GM21360 (cell line): ENCODE results near the gene CCDC93.
"Not testable (repeated sequence)": the region's sequence is repeated elsewhere in the genome, so short reads cannot be mapped to it uniquely, and the experiment has no call there.

Experiments
- ATAC-seq: cut with Tn5 transposase; IDR thresholded peaks from one replicate; pipeline ENCODE4 v1.9.1; 2021; ENCODE audit warnings: mild to moderate bottlenecking, moderate library complexity; ENCODE audit not compliant: unreplicated experiment

Gene CCDC93

GRCh38 chr2:118045286-118045685 is 31.4 kb upstream of the CCDC93 start:
- no peak for ATAC-seq

- ATAC-seq, result no peak
Measured at GRCh38 chr2:118044854-118045253, 31.0 kb upstream of the CCDC93 start.

DNA sequence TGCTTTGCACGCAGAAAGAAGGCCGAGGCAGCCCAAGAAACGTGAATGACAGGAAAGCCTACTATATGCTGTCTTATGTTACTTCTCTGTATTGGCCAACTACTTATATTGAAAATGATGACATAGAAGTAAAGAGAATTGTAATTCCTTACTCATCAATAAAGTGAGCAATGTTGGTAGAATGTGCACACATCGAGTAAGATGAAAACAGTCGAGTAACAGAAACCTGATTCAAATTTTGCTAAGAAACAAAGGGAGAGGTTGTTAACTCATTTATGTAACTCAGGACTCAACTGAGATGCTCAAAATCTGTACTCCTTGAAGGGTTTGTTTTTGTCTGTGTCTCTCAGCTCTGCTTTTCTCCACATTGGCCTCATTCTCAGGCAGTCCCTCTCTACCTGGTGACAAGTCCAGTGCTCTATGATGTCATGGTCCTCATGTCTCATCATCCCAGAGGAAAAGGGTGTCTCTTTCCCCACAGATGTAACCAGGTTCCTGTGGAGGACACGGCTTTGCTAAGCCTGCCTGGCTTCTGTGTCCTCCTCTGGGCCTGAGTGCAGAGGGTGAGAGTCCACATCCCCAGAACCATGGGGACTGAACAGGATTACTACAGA is 30.3 kb upstream of the CCDC93 start:
- ATAC-seq, result no peak

DNA sequence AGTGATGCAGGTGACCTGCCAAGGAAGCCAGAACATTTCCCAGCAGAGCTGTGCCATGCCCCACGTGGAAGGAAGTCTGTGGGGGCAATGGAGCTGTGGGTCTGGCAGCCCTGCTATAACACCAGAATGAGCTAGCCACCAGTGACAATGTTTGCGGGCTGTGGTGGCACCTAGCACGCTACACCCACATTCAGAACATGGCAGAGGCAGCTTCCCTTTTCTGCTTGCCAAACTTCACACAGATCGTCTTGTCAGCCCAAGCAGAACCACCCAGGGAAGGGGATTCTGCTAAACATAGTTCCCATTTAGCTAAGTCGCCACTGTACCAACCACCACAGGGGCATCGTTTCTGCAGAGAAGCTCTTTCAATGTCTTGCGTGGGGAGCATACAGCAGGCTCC is 27.0 kb upstream of the CCDC93 start:
- ATAC-seq, result no peak

- ATAC-seq, result peak; percentile 90
Measured at GRCh38 chr2:118032169-118033013, 18.5 kb upstream of the CCDC93 start.

DNA sequence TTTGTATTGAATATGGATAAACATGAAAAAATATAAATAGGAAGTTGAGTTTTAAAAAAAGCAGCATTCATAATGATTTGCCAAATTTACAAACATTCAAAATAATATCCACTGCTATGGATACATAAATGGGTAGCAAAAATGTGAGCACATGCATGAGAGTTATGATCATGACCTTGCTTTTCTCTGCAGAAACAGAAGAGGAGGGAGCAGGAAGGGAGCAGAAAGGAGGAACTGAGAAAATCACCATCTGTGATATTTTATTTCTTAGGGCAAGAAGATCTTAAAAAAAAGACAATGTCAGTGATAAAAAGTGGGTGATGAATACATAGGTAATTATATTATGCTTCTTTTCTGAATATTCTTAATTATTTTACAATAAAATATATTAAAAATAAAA is 17.7 kb upstream of the CCDC93 start:
- no peak for ATAC-seq

DNA sequence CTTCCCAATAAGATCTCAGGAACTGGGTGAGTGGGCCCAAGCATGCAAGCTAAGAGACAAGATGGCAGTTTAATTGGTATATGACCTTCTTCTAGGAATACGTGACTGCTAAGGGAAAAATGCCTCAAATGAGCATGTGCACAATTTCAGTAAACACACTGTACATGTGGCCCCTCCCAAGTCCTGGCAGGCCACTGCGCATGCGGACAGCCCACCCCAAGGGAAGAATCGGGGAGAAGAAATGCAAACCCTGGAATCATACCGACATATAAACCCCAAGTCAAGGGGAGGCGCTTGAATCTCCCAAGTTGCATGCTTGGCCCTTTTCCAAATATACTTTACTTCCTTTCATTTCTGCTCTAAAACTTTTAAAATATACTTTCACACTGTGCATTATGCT is 15.2 kb upstream of the CCDC93 start:
- ATAC-seq, result no peak

DNA sequence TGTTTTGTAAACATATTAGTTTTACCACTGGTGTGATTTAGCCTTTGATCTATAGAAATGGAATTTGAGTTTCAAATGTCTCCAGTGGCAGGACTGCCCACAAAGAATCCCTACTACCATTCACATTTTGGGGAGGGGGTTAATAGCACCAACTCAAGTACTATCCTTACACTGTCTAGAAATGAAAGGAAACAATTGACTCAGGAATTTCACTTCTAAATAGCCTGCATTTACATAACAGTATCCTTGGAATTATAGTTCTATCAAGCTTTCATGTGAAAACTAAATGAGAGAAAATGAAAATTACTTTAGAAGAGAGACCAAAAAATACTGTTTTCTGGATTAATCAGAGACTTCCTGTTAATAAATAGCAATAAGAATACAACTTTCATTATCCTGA is 7.5 kb upstream of the CCDC93 start:
- no peak for ATAC-seq

- no peak for ATAC-seq
Measured at GRCh38 chr2:118019821-118020220, 6.0 kb upstream of the CCDC93 start.

DNA sequence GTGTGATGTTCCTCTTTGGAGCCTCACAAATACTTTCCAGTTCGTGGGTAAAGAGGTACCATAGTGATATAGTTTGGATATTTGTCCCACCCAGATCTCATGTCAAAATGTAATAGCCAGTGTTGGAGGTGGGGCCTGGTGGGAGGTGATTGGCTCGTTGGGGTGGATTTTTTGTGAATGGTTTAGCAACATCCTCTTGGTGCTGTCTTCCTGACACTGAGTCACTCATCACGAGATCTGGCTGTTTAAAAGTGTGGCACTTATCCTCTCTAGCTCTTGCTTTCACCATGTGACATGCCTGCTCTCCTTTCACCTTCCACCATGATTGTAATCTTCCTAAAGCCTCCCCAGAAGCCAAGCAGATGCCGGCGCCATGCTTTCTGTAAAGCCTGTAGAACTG is 3.0 kb upstream of the CCDC93 start:
- ATAC-seq, result no peak

DNA sequence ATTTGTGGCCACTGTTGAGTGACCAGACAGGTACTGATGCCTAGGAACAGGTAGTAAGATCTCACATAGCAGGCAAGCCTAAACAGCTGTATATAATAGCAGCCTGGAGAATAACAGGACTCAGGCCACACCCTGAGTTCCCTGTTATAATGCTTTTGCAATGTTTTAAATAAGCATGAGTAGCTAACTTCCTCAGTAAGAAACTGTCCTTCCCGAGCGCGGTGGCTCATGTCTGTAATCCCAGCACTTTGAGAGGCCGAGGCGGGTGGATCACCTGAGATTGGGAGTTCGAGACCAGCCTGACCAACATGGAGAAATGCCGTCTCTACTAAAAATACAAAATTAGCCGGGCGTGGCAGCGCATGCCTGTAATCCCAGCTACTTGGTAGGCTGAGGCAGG is 1.9 kb upstream of the CCDC93 start:
- not testable (repeated sequence) for ATAC-seq

GRCh38 chr2:118014492-118014824 is 588 bp upstream of the CCDC93 start:
- ATAC-seq, result no peak

- peak; percentile 39 for ATAC-seq
Measured at GRCh38 chr2:118013221-118013723, 598 bp downstream of the CCDC93 start.

GRCh38 chr2:118012778-118013177 is 1.1 kb downstream of the CCDC93 start:
- ATAC-seq, result no peak

- ATAC-seq, result no peak
Measured at GRCh38 chr2:118010473-118010872, 3.4 kb downstream of the CCDC93 start.

GRCh38 chr2:118006861-118007260 is 7.0 kb downstream of the CCDC93 start:
- no peak for ATAC-seq

DNA sequence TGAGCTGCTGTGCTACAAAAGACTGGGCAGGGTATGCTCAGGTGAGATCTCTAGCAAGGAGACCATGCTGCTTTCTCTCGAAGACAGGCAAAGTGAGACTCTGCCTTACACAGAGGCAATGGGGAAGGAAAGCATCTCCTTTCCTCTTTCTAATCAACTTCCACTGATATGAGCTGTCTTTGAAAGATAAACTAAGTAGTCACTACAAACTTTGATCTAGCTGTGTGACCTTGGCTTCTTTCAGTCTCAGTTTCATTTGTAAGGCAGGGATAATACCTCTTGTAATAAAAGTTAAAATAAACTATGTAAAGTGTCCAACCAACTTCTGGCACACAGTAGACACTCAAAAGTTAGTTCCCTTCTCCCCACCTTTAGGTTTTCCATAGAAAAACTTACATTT is 7.5 kb downstream of the CCDC93 start:
- no peak for ATAC-seq

- peak; percentile 98 for ATAC-seq
Measured at GRCh38 chr2:118003396-118003824, 10.5 kb downstream of the CCDC93 start.

DNA sequence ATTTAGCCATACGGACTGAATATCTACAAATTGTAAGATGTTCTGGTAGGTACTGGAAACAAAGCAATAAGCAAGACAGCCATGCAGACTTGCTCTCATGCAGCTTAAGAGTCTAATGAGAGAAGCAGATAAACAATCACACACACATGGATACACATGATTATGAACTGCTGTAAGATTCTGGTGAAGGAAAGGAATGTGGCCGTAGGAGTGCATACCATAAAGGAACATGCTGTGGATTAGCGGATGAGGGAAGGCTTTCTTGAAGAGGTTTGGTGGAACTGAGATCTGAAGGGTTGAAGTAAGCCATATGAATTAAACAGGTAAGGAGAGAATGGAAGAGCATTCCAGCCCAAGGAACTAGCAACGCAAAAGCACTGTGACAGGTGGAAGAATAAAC is 13.8 kb downstream of the CCDC93 start:
- no peak for ATAC-seq

DNA sequence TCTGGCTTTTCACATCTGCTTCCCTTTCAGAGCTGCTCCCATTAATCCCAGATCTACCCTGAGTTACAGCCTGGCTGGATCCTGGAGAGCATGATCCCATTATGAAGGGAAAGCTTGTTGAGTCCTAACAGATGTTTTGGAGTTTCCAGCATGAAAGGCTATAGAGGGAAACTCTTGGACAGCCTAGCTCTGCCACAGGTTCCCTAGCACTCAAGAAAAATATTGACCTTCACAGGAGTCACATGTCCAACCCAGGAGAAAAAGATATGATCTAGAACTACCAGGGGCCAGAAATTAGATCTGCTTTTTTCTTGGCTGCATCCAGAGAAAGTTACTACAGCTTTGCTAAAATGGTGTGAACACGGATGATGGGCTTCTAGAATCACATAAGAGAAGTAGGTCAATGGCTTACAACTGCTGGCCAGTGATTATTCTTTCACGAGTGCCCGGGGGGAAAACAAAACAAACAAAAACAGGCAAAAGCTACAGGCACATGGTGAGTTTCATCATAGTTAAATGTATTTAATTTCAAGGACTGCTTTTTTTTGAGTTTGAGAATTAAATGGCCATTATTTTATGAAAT is 15.9 kb downstream of the CCDC93 start:
- no peak for ATAC-seq

- no peak for ATAC-seq
Measured at GRCh38 chr2:117996525-117996924, 17.3 kb downstream of the CCDC93 start.

DNA sequence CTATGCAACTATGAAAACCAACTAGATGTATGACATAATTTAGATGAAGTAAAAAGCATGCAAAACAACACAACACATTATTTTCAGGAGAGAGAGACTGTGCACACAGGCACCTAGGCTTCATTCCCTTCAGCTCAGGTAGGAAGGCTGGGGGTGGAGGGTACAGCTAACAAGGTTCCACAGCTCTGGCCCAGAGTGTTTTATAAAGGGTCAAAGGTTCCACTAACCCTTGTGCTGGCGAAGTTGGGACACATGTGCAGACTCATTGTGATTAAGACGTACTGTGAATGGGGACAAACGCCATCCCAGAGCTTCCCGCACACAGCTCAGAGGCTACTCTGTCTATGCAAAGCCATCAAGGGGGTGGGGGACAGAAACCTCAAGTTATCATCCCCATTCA is 19.1 kb downstream of the CCDC93 start:
- ATAC-seq, result no peak
